Inflammatory macrophage treated with lipopolysaccharide for 1 hour (primary cell): ENCODE results near the gene ADAM17.
"Not testable (repeated sequence)": the region's sequence is repeated elsewhere in the genome, so short reads cannot be mapped to it uniquely, and the experiment has no call there.

Experiments used
- DNase-seq, 2 donors: peaks; one replicate each; pipeline ENCODE4 v3.0.0-alpha.2; 2020 to 2022

Gene ADAM17

GRCh38 chr2:9519250-9519649 is 36.4 kb downstream of the ADAM17 start:
- peak in 1 of 2 donors; percentile 20 for DNase-seq

DNA sequence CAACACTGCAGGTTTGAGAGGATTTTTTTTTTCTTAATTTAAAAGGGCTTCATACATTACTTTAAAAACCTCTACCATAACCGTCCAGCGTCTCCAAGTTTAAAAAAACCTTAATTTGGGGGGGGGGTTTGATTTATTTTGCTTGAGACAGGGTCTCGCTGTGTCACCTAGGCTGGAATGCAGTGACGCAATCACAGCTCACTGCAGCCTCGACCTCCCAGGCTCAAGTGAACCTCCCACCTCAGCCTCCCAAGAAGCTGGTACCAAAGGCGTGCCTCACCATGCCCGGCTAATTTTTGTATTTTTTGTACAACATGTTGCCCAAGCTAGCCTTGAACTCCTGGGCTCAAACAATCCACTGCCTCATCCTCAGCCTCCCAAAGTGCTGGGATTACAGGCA is 36.9 kb downstream of the ADAM17 start:
- no peak for DNase-seq

- no peak for DNase-seq
Measured at GRCh38 chr2:9518163-9518562, 37.5 kb downstream of the ADAM17 start.

- DNase-seq: no peak
Measured at GRCh38 chr2:9517118-9517782, 38.4 kb downstream of the ADAM17 start.

- not testable (repeated sequence) for DNase-seq
Measured at GRCh38 chr2:9513946-9514345, 41.7 kb downstream of the ADAM17 start.

DNA sequence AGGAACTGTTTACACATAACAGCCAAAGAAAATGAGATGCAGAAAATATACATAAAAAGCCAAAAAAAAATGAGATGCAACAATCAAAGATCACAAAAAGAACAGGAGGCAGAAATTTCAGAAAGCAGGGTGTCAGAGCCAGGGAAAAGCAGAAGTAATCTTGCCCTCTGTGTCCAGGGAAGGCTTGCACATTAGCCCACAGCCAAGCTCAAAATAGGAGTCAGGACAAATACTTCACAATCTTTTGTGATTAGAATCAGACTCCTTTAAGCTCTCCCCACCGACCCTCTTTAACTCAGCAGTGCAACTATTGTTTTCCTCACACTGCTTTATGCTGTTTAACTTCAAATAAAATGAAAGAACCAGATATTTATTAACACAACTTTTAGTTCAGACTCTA is 46.7 kb downstream of the ADAM17 start:
- peak in 1 of 2 donors; percentile 12 for DNase-seq

GRCh38 chr2:9498210-9498609 is 57.4 kb downstream of the ADAM17 start:
- no peak for DNase-seq

GRCh38 chr2:9497017-9497416 is 58.6 kb downstream of the ADAM17 start:
- DNase-seq: no peak

GRCh38 chr2:9494081-9494480 is 61.5 kb downstream of the ADAM17 start:
- DNase-seq: no peak

GRCh38 chr2:9493478-9493877 is 62.2 kb downstream of the ADAM17 start:
- no peak for DNase-seq

DNA sequence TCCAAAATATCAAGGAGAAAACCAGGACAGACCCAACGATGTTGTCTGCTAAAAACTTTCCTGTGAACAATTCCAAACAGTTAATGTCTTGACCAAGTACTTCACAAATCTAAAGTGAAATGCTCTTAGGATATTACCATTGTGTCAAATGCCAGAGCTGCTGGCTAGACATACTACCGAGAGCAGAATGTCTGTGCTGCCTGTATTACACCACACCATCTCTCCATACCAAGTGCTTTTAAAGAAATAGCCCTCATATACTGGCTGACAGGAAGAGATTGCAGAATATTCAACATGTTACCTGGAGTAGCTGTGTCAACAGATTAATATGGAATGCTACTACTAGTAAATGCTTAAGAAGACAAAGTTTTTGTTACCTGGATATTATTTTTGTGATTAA is 62.7 kb downstream of the ADAM17 start:
- DNase-seq: no peak

DNA sequence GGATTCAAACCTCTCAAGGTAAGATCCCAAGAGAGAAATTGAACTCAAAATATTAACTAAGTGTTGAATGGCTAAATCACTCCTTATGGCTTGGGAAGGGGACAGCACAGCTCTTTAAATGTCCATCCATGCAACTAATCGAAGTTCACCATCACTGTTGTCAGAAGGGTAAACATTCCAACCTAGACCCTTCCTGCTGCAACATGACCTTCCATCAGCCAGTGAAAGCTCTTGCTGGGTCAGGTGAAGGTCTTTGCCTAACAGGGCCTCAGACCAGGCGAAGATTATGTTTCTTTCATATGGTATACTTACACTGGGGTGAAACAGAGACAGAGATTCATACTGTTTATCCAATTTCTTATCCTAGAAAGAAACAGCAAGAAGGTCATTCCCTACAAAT is 64.8 kb downstream of the ADAM17 start:
- no peak for DNase-seq

DNA sequence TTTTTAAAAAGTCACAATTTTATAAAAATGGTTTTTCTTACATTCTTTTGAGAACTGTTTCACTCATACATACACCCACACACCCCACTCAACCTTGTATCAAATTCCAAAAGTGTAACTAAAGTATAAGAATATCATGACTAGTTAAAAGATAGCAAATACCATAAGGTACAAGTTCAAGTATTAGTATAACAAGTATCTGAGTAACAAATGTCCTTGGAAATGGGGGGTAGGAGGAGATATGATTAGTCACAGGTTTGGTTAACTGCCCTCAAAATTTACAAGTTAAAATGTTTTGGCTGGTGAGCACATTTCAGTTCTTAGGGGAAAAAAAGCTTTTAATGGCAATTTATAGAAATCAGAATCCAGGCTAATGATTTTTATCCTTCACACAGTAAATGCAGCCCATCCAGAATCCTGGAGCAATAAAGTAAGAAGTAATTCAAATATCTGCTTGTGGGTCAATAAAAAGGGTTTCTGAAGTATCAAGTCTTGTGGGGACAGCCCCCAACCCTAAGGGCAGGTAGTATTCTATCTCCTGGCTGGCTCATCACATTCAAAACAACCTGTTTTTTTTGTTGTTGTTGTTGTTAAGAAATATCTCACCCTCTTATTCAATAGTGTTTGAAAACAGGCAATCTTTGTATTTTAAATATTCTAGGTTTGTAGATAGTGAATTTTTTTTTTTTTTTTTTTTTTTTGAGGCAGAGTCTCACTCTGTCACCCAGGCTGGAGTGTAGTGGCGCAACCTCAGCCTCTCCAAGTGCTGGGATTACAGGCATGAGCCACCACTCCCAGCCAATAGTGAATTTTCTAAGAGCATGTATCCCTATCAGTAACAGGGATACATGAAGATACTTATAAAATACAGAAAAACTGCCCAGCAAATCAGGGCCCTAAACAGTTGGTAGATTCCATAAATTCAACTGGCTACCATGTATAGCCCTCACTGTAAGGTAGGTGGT is 66.8 kb downstream of the ADAM17 start:
- no peak for DNase-seq

DNA sequence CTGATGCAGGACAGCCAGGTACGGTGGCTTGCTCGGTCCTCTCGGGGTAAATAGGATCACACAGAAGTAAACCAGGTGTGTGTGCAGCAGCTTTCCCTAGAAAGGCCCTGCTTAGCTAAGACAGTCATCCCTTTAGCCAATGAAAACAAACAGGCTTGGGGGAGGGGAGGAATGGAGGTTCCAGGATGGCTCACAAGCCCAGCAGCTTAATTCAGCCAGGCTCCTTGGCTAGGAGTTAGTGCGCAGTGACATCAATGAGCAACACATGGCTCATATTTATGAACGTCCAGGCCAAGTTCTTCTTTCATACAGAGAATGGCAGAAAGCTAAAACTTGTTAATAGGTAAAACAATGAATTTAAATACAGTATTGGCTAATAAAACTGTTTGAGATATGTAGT is 71.1 kb downstream of the ADAM17 start:
- DNase-seq: no peak

DNA sequence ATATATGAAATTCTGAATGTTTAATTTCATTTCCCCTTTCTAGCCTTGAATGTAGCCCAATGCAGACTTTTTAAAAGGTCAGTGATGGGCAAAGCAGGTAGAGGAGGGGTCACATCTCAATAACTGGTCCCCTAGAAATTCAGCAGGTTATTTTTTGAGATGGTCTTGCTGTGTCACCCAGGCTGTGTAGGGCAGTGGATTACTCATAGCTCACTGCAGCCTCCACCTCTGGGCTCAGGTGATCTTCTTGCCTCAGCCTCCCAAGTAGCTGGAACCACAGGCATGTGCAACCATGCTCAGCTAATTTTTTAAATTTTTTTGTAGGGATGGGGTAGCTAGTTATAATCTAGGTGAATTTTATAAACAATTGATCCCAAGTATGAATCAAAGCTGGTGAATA is 72.5 kb downstream of the ADAM17 start:
- no peak for DNase-seq

GRCh38 chr2:9480157-9480556 is 75.5 kb downstream of the ADAM17 start:
- no peak for DNase-seq

GRCh38 chr2:9478526-9478925 is 77.1 kb downstream of the ADAM17 start:
- no peak for DNase-seq

DNA sequence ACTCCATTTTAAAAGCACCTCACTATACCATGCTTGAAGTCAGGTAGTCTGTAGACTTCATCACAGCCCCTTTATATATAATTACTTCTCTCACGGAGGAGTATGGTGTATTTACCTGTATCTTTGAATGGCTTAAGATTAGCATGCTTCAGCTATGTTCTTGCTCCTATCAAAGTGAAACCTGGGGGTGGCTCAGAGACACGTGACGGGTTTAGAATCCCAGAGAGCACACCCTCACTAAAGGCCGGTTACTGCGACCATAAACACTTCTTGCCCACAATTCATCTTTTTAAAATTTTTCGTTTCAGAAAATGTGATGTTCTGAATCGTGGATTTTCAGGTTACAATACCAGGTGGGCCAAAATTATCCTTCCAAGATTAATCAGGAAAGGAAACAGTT is 77.7 kb downstream of the ADAM17 start:
- DNase-seq: no peak

GRCh38 chr2:9474361-9475057 is 81.1 kb downstream of the ADAM17 start, which contains the start of gene IAH1:
TSS of gene IAH1 (plus strand) at chr2:9474551. CDS start at chr2:9474567, 16 bp downstream.
- DNase-seq: peak; percentile 74 to 77

- DNase-seq: peak; percentile 23 to 50
Measured at GRCh38 chr2:9473985-9474360, 81.7 kb downstream of the ADAM17 start.

DNA sequence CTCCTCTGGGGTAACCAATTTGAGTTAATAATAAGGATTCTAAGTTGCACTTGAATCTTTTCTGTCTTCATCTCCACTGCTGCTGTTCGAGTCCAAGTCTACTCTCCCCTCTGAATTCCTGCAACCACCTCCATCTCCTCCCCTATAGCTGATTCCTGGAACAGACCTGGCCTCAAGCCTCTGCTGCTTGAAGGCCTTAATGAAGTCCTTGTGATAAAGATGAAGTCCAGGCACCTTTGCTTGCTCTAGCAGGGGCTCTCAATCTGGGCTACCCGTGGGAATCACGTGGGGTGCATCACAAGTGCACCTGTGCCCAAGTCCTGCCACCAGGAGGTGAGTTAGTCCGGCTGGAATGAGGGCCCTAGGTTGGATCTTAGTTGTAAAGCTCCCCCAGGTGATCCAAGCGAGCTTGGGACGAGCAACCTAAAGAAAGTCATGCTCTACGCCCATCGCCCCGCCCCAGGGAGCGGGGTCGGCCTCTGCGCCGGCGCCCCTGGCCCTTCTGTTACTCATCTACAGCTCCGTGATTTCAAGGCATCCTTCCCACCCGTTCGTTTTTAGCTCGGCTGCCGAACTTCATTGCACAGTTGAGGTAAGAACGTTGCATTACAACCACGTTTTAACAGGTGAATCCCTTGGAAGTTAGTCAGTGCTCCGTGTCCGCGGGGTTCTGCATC is 82.2 kb downstream of the ADAM17 start:
- DNase-seq: no peak

- DNase-seq: no peak
Measured at GRCh38 chr2:9472511-9472910, 83.1 kb downstream of the ADAM17 start.

GRCh38 chr2:9471206-9471605 is 84.4 kb downstream of the ADAM17 start:
- no peak for DNase-seq
